Measurements from ENCODE around the gene GOLIM4.

GRCh38 chr3:168001244-168001643 lies 94.5 kb downstream of the GOLIM4 start:
- TF ChIP-seq CTCF (IDR thresholded peaks at IDR 0.05) (no peak), EZH2phosphoT487 (IDR thresholded peaks at IDR 0.05; ENCODE audit: borderline replicate concordance, low read depth) (no peak), PBX3 (IDR thresholded peaks at IDR 0.05) (no peak), EP300 (IDR thresholded peaks at IDR 0.05; ENCODE audit: borderline replicate concordance in 1 of 2, low read depth in 1 of 2, low read length in 1 of 2) (no peak)
